ENCODE data around the gene PARVA.

PARVA gene

GRCh38 chr11:12376259-12377081 is 901 bp upstream of the PARVA start:
- peak overlapping the region; percentile 69 for H3K27ac ChIP-seq (ENCODE audit: low read depth, low read length)
- H3K36me3 ChIP-seq (ENCODE audit: control insufficient read depth in 5 of 5, insufficient read depth in 5 of 5, low read length in 5 of 5), result peaks cover 0 to 7% (median 4%) of the 10 kb centered on the region in 5 donors
- H3K9ac ChIP-seq (ENCODE audit: low read length in 5 of 5), result peak overlapping the region in 4 of 5 donors; percentile 55 to 78 (median 70)
- peaks cover 5 to 38% (median 30%) of the 10 kb centered on the region in 5 donors for H3K4me1 ChIP-seq (ENCODE audit: control insufficient read depth in 5 of 5, insufficient read depth in 5 of 5, low read length in 5 of 5)
- peak overlapping the region in 4 of 5 donors; percentile 42 to 78 (median 69) for H3K4me3 ChIP-seq (ENCODE audit: low read depth in 1 of 5, low read length in 5 of 5)
- no peaks in the 10 kb centered on the region for H3K9me3 ChIP-seq (ENCODE audit: control insufficient read depth in 5 of 5, low read length in 5 of 5)
- H3K27me3 ChIP-seq (ENCODE audit: control insufficient read depth in 5 of 5, insufficient read depth in 4 of 5, low read length in 5 of 5), result no peaks in the 10 kb centered on the region

- Histone ChIP-seq H3K4me1 (ENCODE audit: control insufficient read depth in 5 of 5, insufficient read depth in 5 of 5, low read length in 5 of 5) (peaks cover 8 to 38% (median 31%) of the 10 kb centered on the region in 5 donors), H3K36me3 (ENCODE audit: control insufficient read depth in 5 of 5, insufficient read depth in 5 of 5, low read length in 5 of 5) (peaks cover 0 to 13% (median 10%) of the 10 kb centered on the region in 5 donors), H3K9ac (ENCODE audit: low read length in 5 of 5) (peak overlapping the region; percentile 62 to 85 (median 78)), H3K27ac (ENCODE audit: low read depth, low read length) (peak overlapping the region; percentile 89), H3K9me3 (ENCODE audit: control insufficient read depth in 5 of 5, low read length in 5 of 5) (no peaks in the 10 kb centered on the region), H3K4me3 (ENCODE audit: low read depth in 1 of 5, low read length in 5 of 5) (peak overlapping the region; percentile 67 to 91 (median 78)), H3K27me3 (ENCODE audit: control insufficient read depth in 5 of 5, insufficient read depth in 4 of 5, low read length in 5 of 5) (no peaks in the 10 kb centered on the region)
Observed at GRCh38 chr11:12377824-12378593, 638 bp downstream of the PARVA start.

GRCh38 chr11:12380565-12381325 is 3.4 kb downstream of the PARVA start:
- H3K27ac ChIP-seq (ENCODE audit: low read depth, low read length), result no peak overlapping the region
- H3K36me3 ChIP-seq (ENCODE audit: control insufficient read depth in 5 of 5, insufficient read depth in 5 of 5, low read length in 5 of 5), result peaks cover 0 to 13% (median 10%) of the 10 kb centered on the region in 5 donors
- no peak overlapping the region for H3K9ac ChIP-seq (ENCODE audit: low read length in 5 of 5)
- peaks cover 8 to 48% (median 39%) of the 10 kb centered on the region in 5 donors for H3K4me1 ChIP-seq (ENCODE audit: control insufficient read depth in 5 of 5, insufficient read depth in 5 of 5, low read length in 5 of 5)
- no peaks in the 10 kb centered on the region for H3K9me3 ChIP-seq (ENCODE audit: control insufficient read depth in 5 of 5, low read length in 5 of 5)
- no peak overlapping the region for H3K4me3 ChIP-seq (ENCODE audit: low read depth in 1 of 5, low read length in 5 of 5)
- no peaks in the 10 kb centered on the region for H3K27me3 ChIP-seq (ENCODE audit: control insufficient read depth in 5 of 5, insufficient read depth in 4 of 5, low read length in 5 of 5)

GRCh38 chr11:12381875-12382274 is 4.5 kb downstream of the PARVA start:
- Histone ChIP-seq H3K9ac (ENCODE audit: low read length in 5 of 5) (no peak overlapping the region), H3K4me3 (ENCODE audit: low read depth in 1 of 5, low read length in 5 of 5) (no peak overlapping the region), H3K4me1 (ENCODE audit: control insufficient read depth in 5 of 5, insufficient read depth in 5 of 5, low read length in 5 of 5) (peaks cover 5 to 44% (median 31%) of the 10 kb centered on the region in 5 donors), H3K27ac (ENCODE audit: low read depth, low read length) (no peak overlapping the region), H3K27me3 (ENCODE audit: control insufficient read depth in 5 of 5, insufficient read depth in 4 of 5, low read length in 5 of 5) (no peaks in the 10 kb centered on the region), H3K36me3 (ENCODE audit: control insufficient read depth in 5 of 5, insufficient read depth in 5 of 5, low read length in 5 of 5) (peaks cover 0 to 13% (median 10%) of the 10 kb centered on the region in 5 donors), H3K9me3 (ENCODE audit: control insufficient read depth in 5 of 5, low read length in 5 of 5) (no peaks in the 10 kb centered on the region)

- Histone ChIP-seq H3K27me3 (ENCODE audit: control insufficient read depth in 5 of 5, insufficient read depth in 4 of 5, low read length in 5 of 5) (no peaks in the 10 kb centered on the region), H3K9ac (ENCODE audit: low read length in 5 of 5) (no peak overlapping the region), H3K4me1 (ENCODE audit: control insufficient read depth in 5 of 5, insufficient read depth in 5 of 5, low read length in 5 of 5) (peaks cover 3 to 40% (median 26%) of the 10 kb centered on the region in 5 donors), H3K36me3 (ENCODE audit: control insufficient read depth in 5 of 5, insufficient read depth in 5 of 5, low read length in 5 of 5) (peaks cover 0 to 13% (median 10%) of the 10 kb centered on the region in 5 donors), H3K4me3 (ENCODE audit: low read depth in 1 of 5, low read length in 5 of 5) (no peak overlapping the region), H3K9me3 (ENCODE audit: control insufficient read depth in 5 of 5, low read length in 5 of 5) (no peaks in the 10 kb centered on the region), H3K27ac (ENCODE audit: low read depth, low read length) (no peak overlapping the region)
Observed at GRCh38 chr11:12382451-12382850, 5.1 kb downstream of the PARVA start.

- Histone ChIP-seq H3K36me3 (ENCODE audit: control insufficient read depth in 5 of 5, insufficient read depth in 5 of 5, low read length in 5 of 5) (peaks cover 0 to 11% (median 6%) of the 10 kb centered on the region in 5 donors), H3K27ac (ENCODE audit: low read depth, low read length) (no peak overlapping the region), H3K27me3 (ENCODE audit: control insufficient read depth in 5 of 5, insufficient read depth in 4 of 5, low read length in 5 of 5) (no peaks in the 10 kb centered on the region), H3K4me1 (ENCODE audit: control insufficient read depth in 5 of 5, insufficient read depth in 5 of 5, low read length in 5 of 5) (peaks cover 7 to 53% (median 40%) of the 10 kb centered on the region in 5 donors), H3K4me3 (ENCODE audit: low read depth in 1 of 5, low read length in 5 of 5) (no peak overlapping the region), H3K9me3 (ENCODE audit: control insufficient read depth in 5 of 5, low read length in 5 of 5) (no peaks in the 10 kb centered on the region), H3K9ac (ENCODE audit: low read length in 5 of 5) (no peak overlapping the region)
Observed at GRCh38 chr11:12386309-12386708, 8.9 kb downstream of the PARVA start.

- peak overlapping the region; percentile 7 for H3K27ac ChIP-seq (ENCODE audit: low read depth, low read length)
- peaks cover 0 to 8% (median 2%) of the 10 kb centered on the region in 5 donors for H3K36me3 ChIP-seq (ENCODE audit: control insufficient read depth in 5 of 5, insufficient read depth in 5 of 5, low read length in 5 of 5)
- no peak overlapping the region for H3K4me3 ChIP-seq (ENCODE audit: low read depth in 1 of 5, low read length in 5 of 5)
- no peaks in the 10 kb centered on the region for H3K27me3 ChIP-seq (ENCODE audit: control insufficient read depth in 5 of 5, insufficient read depth in 4 of 5, low read length in 5 of 5)
- no peak overlapping the region for H3K9ac ChIP-seq (ENCODE audit: low read length in 5 of 5)
- no peaks in the 10 kb centered on the region for H3K9me3 ChIP-seq (ENCODE audit: control insufficient read depth in 5 of 5, low read length in 5 of 5)
- H3K4me1 ChIP-seq (ENCODE audit: control insufficient read depth in 5 of 5, insufficient read depth in 5 of 5, low read length in 5 of 5), result peaks cover 6 to 53% (median 40%) of the 10 kb centered on the region in 5 donors
Observed at GRCh38 chr11:12386745-12387144, 9.4 kb downstream of the PARVA start.

GRCh38 chr11:12388173-12388572 is 10.8 kb downstream of the PARVA start:
- Histone ChIP-seq H3K9ac (ENCODE audit: low read length in 5 of 5) (peak overlapping the region in 1 of 5 donors; percentile 56), H3K4me1 (ENCODE audit: control insufficient read depth in 5 of 5, insufficient read depth in 5 of 5, low read length in 5 of 5) (peaks cover 4 to 49% (median 40%) of the 10 kb centered on the region in 5 donors), H3K36me3 (ENCODE audit: control insufficient read depth in 5 of 5, insufficient read depth in 5 of 5, low read length in 5 of 5) (no peaks in the 10 kb centered on the region), H3K27me3 (ENCODE audit: control insufficient read depth in 5 of 5, insufficient read depth in 4 of 5, low read length in 5 of 5) (no peaks in the 10 kb centered on the region), H3K4me3 (ENCODE audit: low read depth in 1 of 5, low read length in 5 of 5) (no peak overlapping the region), H3K27ac (ENCODE audit: low read depth, low read length) (peak overlapping the region; percentile 68), H3K9me3 (ENCODE audit: control insufficient read depth in 5 of 5, low read length in 5 of 5) (peaks cover 0 to under 1% (median 0%) of the 10 kb centered on the region in 5 donors)

- no peaks in the 10 kb centered on the region for H3K36me3 ChIP-seq (ENCODE audit: control insufficient read depth in 5 of 5, insufficient read depth in 5 of 5, low read length in 5 of 5)
- H3K4me1 ChIP-seq (ENCODE audit: control insufficient read depth in 5 of 5, insufficient read depth in 5 of 5, low read length in 5 of 5), result peaks cover 4 to 47% (median 40%) of the 10 kb centered on the region in 5 donors
- no peak overlapping the region for H3K4me3 ChIP-seq (ENCODE audit: low read depth in 1 of 5, low read length in 5 of 5)
- peak overlapping the region in 2 of 5 donors; percentile 9 to 56 for H3K9ac ChIP-seq (ENCODE audit: low read length in 5 of 5)
- peaks cover 0 to 5% (median 4%) of the 10 kb centered on the region in 5 donors for H3K9me3 ChIP-seq (ENCODE audit: control insufficient read depth in 5 of 5, low read length in 5 of 5)
- H3K27ac ChIP-seq (ENCODE audit: low read depth, low read length), result no peak overlapping the region
- no peaks in the 10 kb centered on the region for H3K27me3 ChIP-seq (ENCODE audit: control insufficient read depth in 5 of 5, insufficient read depth in 4 of 5, low read length in 5 of 5)
Observed at GRCh38 chr11:12388939-12389670, 11.7 kb downstream of the PARVA start.

Measured in subcutaneous abdominal adipose tissue (tissue), 5 donors.